Caco-2 (cell line): Measurements from ENCODE around the gene TSPAN14. TPM values are rescaled to one million over a fixed set of nuclear protein-coding genes. Genes with fewer than 3 reads are reported as not detected.

Source experiments
- BruUV-seq: library from RNA; stranded (reverse); fragments of 400-500 nt; replicated peaks from 2 replicates; lab custom pipeline; 2021; lab: Mats Ljungman, UMichigan
- CTCF ChIA-PET: fragments of 300-600 bp; sonication (Branson Sonifier 250); formaldehyde crosslinking; loops from one replicate; lab custom pipeline; 2022; ENCODE audit warnings: antibody characterized with exemption; lab: Charles Lee
- POLR2A ChIA-PET: fragments of 300-600 bp; sonication (Branson Sonifier 250); formaldehyde crosslinking; loops from one replicate; lab custom pipeline; 2022; ENCODE audit warnings: antibody characterized with exemption; lab: Charles Lee
- DNase-seq, 2 experiments: peaks; one replicate each; pipeline versions ENCODE4 v3.0.0 to v3.0.0-alpha.2; 2020 to 2022
- H3K27me3 ChIP-seq: replicated peaks from 2 replicates; pipeline ENCODE4 v1.6.0; 2011; ENCODE audit warnings: low read length; ENCODE audit not compliant: control insufficient read depth, insufficient read depth
- H3K36me3 ChIP-seq: 2 replicates; pipeline ENCODE4 v1.5.1; 2011; ENCODE audit warnings: low read length; ENCODE audit not compliant: control insufficient read depth, insufficient read depth
- H3K4me1 ChIP-seq: fragments of 250-450 bp; sonication (Bioruptor Pico); 2 replicates; pipeline ENCODE4 v1.5.1; 2020; ENCODE audit warnings: mild to moderate bottlenecking
- H3K4me3 ChIP-seq: 2 replicates; pipeline ENCODE4 v1.5.1; 2011; ENCODE audit warnings: low read depth, mild to moderate bottlenecking, control low read depth, low read length
- H3K9me3 ChIP-seq: fragments of 250-450 bp; sonication (Bioruptor Pico); 2 replicates; pipeline ENCODE4 v1.5.1; 2020; ENCODE audit warnings: mild to moderate bottlenecking, moderate library complexity
- H3K27ac Mint-ChIP-seq: one replicate; pipeline ENCODE4 v1.8.0; 2022; ENCODE audit warnings: mixed read lengths; ENCODE audit not compliant: unreplicated experiment
- H3K27me3 Mint-ChIP-seq: one replicate; pipeline ENCODE4 v1.8.0; 2022; ENCODE audit warnings: mixed read lengths; ENCODE audit not compliant: insufficient read depth, unreplicated experiment
- H3K36me3 Mint-ChIP-seq: one replicate; pipeline ENCODE4 v1.8.0; 2022; ENCODE audit warnings: mild to moderate bottlenecking, mixed read lengths; ENCODE audit not compliant: insufficient read depth, unreplicated experiment
- H3K4me1 Mint-ChIP-seq: one replicate; pipeline ENCODE4 v1.8.0; 2022; ENCODE audit warnings: low read depth, mixed read lengths; ENCODE audit not compliant: unreplicated experiment
- H3K4me3 Mint-ChIP-seq: one replicate; pipeline ENCODE4 v1.8.0; 2022; ENCODE audit warnings: mild to moderate bottlenecking, moderate library complexity, mixed read lengths; ENCODE audit not compliant: unreplicated experiment
- H3K9me3 Mint-ChIP-seq: one replicate; pipeline ENCODE4 v1.8.0; 2022; ENCODE audit warnings: mixed read lengths; ENCODE audit not compliant: unreplicated experiment
- CTCF ChIP-seq, 2 experiments: fragments of 200-600 bp in 1 of 2; IDR thresholded peaks; 1 replicate in 1 of 2; 2 replicates in 1 of 2; pipeline versions ENCODE4 v1.5.1 to v1.8.0; 2011 to 2022; ENCODE audit warnings: antibody characterized with exemption in 1 of 2, control low read depth in 1 of 2, inconsistent platforms in 1 of 2, low read depth in 1 of 2, low read length in 1 of 2, mild to moderate bottlenecking in 1 of 2, moderate library complexity in 1 of 2; ENCODE audit not compliant: insufficient read depth in 1 of 2, severe bottlenecking in 1 of 2, unreplicated experiment in 1 of 2
- intact Hi-C: fragments of 100-400 bp; cut with micrococcal nuclease; formaldehyde crosslinking; loops from one replicate; pipeline ENCODE4 v1.10.0; 2022; ENCODE audit not compliant: unreplicated experiment
- total RNA-seq: library from RNA; stranded (reverse); gene quantifications from 2 replicates; pipeline ENCODE4 v1.2.3, GENCODE V29; 2022

TSPAN14 gene
- total RNA-seq, 1 experiment from 2014 or later, result 140 TPM

GRCh38 chr10:80489371-80490112 is 35.4 kb downstream of the TSPAN14 start:
- intact Hi-C loops, result no loop called here
- Mint-ChIP-seq H3K4me1 (peaks cover 61% of the 10 kb centered on the region), H3K27me3 (no peaks in the 10 kb centered on the region), H3K36me3 (peaks cover 82% of the 10 kb centered on the region), H3K27ac (peak overlapping the region; percentile 12), H3K4me3 (no peak overlapping the region), H3K9me3 (no peaks in the 10 kb centered on the region)
- no TSS peak for BruUV-seq
- ChIA-PET POLR2A (no interaction called here), CTCF (no interaction called here)
- Histone ChIP-seq H3K9me3 (no peaks in the 10 kb centered on the region), H3K36me3 (peaks cover 4% of the 10 kb centered on the region; the same call in 1 of the 2 replicates), H3K4me1 (peaks cover 64% of the 10 kb centered on the region), H3K4me3 (no peak overlapping the region), H3K27me3 (no peaks in the 10 kb centered on the region)
- DNase-seq, result no peak
- TF ChIP-seq CTCF (IDR thresholded peaks at IDR 0.05; ENCODE audit: insufficient read depth in 1 of 2, low read depth in 1 of 2, low read length in 1 of 2, severe bottlenecking in 1 of 2, unreplicated experiment in 1 of 2), result no peak

GRCh38 chr10:80491251-80492102 is 37.4 kb downstream of the TSPAN14 start:
- H3K36me3 Mint-ChIP-seq, result peaks cover 74% of the 10 kb centered on the region
- peaks cover 4% of the 10 kb centered on the region; the same call in 1 of the 2 replicates for H3K36me3 ChIP-seq
- ChIA-PET CTCF (interaction anchor here (0.6 to 0.8 kb wide), 2 partner anchors 14 to 35 kb away, joined by 3 read pairs; no protein-coding TSS in a partner anchor), POLR2A (interaction anchor here (0.6 kb wide), 1 partner anchor 11 kb away, joined by 4 read pairs; no protein-coding TSS in a partner anchor)
- no peak overlapping the region for H3K4me3 ChIP-seq
- H3K27me3 Mint-ChIP-seq, result no peaks in the 10 kb centered on the region
- BruUV-seq, result no TSS peak
- intact Hi-C loops, result no loop called here
- H3K4me1 ChIP-seq, result peaks cover 60% of the 10 kb centered on the region
- H3K27ac Mint-ChIP-seq, result peak overlapping the region; percentile 12
- peaks cover 50% of the 10 kb centered on the region for H3K4me1 Mint-ChIP-seq
- TF ChIP-seq CTCF (IDR thresholded peaks at IDR 0.05; ENCODE audit: insufficient read depth in 1 of 2, low read depth in 1 of 2, low read length in 1 of 2, severe bottlenecking in 1 of 2, unreplicated experiment in 1 of 2), result no peak
- no peaks in the 10 kb centered on the region for H3K27me3 ChIP-seq
- no peak for DNase-seq
- H3K9me3 ChIP-seq, result peaks cover 5% of the 10 kb centered on the region; the same call in 1 of the 2 replicates
- H3K9me3 Mint-ChIP-seq, result peaks cover 3% of the 10 kb centered on the region
- H3K4me3 Mint-ChIP-seq, result no peak overlapping the region
